SK-N-SH treated with all-trans-retinoic acid at 6 μM for 48 hours (cell line): ENCODE measurements around the gene DLG1.

Experiments used
- ARNTL ChIP-seq: fragments of 450-650 bp; formaldehyde crosslinking; IDR thresholded peaks from 2 replicates; pipeline ENCODE4 v1.5.0; 2020; ENCODE audit warnings: low read depth, mild to moderate bottlenecking, moderate library complexity, borderline replicate concordance
- BACH2 ChIP-seq: fragments of 250-450 bp; sonication (Bioruptor Pico); IDR thresholded peaks from 2 replicates; pipeline ENCODE4 v1.9.0; 2021; ENCODE audit warnings: mild to moderate bottlenecking, borderline replicate concordance
- CSDC2 ChIP-seq: fragments of 250-450 bp; sonication (Bioruptor Pico); IDR thresholded peaks from 2 replicates; pipeline ENCODE4 v1.5.0; 2020; ENCODE audit warnings: mild to moderate bottlenecking, moderate library complexity
- ISL1 ChIP-seq: fragments of 250-450 bp; sonication (Bioruptor Pico); IDR thresholded peaks from 2 replicates; pipeline ENCODE4 v2.1.2; 2022; ENCODE audit warnings: mild to moderate bottlenecking, moderate library complexity
- PPARA ChIP-seq: fragments of 250-450 bp; sonication (Bioruptor Pico); IDR thresholded peaks from 2 replicates; pipeline ENCODE4 v1.5.0; 2020; ENCODE audit warnings: mild to moderate bottlenecking, borderline replicate concordance
- RARB ChIP-seq: fragments of 250-450 bp; sonication (Bioruptor Pico); IDR thresholded peaks from 2 replicates; pipeline ENCODE4 v1.8.0; 2021; ENCODE audit warnings: mild to moderate bottlenecking, moderate library complexity
- SNAI2 ChIP-seq: fragments of 250-450 bp; sonication (Bioruptor Pico); IDR thresholded peaks from 2 replicates; pipeline ENCODE4 v1.5.0; 2020; ENCODE audit warnings: mild to moderate bottlenecking, moderate library complexity
- TOX ChIP-seq: fragments of 250-450 bp; sonication (Bioruptor Pico); IDR thresholded peaks from 2 replicates; pipeline ENCODE4 v1.8.0; 2021; ENCODE audit warnings: mild to moderate bottlenecking, moderate library complexity, borderline replicate concordance
- ZFP3 ChIP-seq: fragments of 250-450 bp; sonication (Bioruptor Pico); IDR thresholded peaks from 2 replicates; pipeline ENCODE4 v1.5.0; 2020; ENCODE audit warnings: mild to moderate bottlenecking, moderate library complexity
- ZFP30 ChIP-seq: fragments of 450-650 bp; formaldehyde crosslinking; IDR thresholded peaks from 2 replicates; pipeline ENCODE4 v1.5.0; 2022; ENCODE audit warnings: mild to moderate bottlenecking, moderate library complexity
- ZNF70 ChIP-seq: fragments of 450-650 bp; formaldehyde crosslinking; IDR thresholded peaks from 2 replicates; pipeline ENCODE4 v1.5.0; 2020; ENCODE audit warnings: mild to moderate bottlenecking, moderate library complexity
- TF ChIP-seq, protein P1 (sequence below): fragments of 250-450 bp; sonication (Bioruptor Pico); IDR thresholded peaks from 2 replicates; pipeline ENCODE4 v1.5.1; 2021; ENCODE audit warnings: mild to moderate bottlenecking, moderate library complexity
- TF ChIP-seq, protein P2 (sequence below): fragments of 250-450 bp; sonication (Bioruptor Pico); IDR thresholded peaks from 2 replicates; pipeline ENCODE4 v1.5.1; 2020; ENCODE audit warnings: low read depth, mild to moderate bottlenecking, moderate library complexity

DNA sequence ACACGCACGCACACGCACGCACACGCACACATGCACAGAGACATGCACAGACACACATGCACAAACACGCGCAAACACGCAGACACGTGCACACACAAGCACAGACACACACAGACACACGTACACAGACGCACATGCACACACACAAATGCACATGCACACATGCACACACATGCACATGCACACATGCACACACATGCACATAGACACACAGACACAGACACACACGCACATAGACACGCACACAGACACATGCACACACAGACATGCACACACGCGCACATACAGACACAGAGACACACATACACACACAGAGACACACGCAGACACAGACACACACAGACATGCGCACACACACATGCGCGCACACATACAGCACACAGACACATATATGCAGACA lies 303.4 kb downstream of the DLG1 start:
- TF ChIP-seq SNAI2, result no peak
- TF ChIP-seq ZFP30 (CRISPR knock-in tag), result no peak
- TF ChIP-seq ZFP3 (CRISPR knock-in tag), result no peak
- TF ChIP-seq CSDC2 (CRISPR knock-in tag), result no peak
- TF ChIP-seq BACH2 (CRISPR knock-in tag), result no peak
- TF ChIP-seq PPARA (CRISPR knock-in tag), result no peak
- no peak for TF ChIP-seq ISL1
- TF ChIP-seq ZNF70 (CRISPR knock-in tag), result no peak
- TF ChIP-seq, protein P1, sequence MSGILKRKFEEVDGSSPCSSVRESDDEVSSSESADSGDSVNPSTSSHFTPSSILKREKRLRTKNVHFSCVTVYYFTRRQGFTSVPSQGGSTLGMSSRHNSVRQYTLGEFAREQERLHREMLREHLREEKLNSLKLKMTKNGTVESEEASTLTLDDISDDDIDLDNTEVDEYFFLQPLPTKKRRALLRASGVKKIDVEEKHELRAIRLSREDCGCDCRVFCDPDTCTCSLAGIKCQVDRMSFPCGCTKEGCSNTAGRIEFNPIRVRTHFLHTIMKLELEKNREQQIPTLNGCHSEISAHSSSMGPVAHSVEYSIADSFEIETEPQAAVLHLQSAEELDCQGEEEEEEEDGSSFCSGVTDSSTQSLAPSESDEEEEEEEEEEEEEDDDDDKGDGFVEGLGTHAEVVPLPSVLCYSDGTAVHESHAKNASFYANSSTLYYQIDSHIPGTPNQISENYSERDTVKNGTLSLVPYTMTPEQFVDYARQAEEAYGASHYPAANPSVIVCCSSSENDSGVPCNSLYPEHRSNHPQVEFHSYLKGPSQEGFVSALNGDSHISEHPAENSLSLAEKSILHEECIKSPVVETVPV (CRISPR knock-in tag), result no peak
- TF ChIP-seq, protein P2, sequence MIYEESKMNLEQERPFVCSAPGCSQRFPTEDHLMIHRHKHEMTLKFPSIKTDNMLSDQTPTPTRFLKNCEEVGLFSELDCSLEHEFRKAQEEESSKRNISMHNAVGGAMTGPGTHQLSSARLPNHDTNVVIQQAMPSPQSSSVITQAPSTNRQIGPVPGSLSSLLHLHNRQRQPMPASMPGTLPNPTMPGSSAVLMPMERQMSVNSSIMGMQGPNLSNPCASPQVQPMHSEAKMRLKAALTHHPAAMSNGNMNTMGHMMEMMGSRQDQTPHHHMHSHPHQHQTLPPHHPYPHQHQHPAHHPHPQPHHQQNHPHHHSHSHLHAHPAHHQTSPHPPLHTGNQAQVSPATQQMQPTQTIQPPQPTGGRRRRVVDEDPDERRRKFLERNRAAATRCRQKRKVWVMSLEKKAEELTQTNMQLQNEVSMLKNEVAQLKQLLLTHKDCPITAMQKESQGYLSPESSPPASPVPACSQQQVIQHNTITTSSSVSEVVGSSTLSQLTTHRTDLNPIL (CRISPR knock-in tag), result no peak
- TF ChIP-seq TOX (CRISPR knock-in tag), result no peak
- TF ChIP-seq RARB, result no peak
- no peak for TF ChIP-seq ARNTL (CRISPR knock-in tag)
